Subcutaneous adipose tissue (tissue), 4 donors: ENCODE data around the gene METTL24. TPM values are rescaled to one million over a fixed set of nuclear protein-coding genes. Genes with fewer than 3 reads are reported as not detected.

Experiments used
- CTCF ChIP-seq: fragments of 450-650 bp; IDR thresholded peaks from one replicate; pipeline ENCODE4 v1.5.1; 2016; ENCODE audit warnings: low read depth, mild to moderate bottlenecking, control low read depth, antibody characterized with exemption, moderate library complexity
- total RNA-seq, 4 donors: library from RNA; depleted of rRNA; stranded (reverse); fragments of >200 nt; gene quantifications; one replicate each; pipeline ENCODE4 v1.1.0, GENCODE V29; 2016

The METTL24 gene
- total RNA-seq, 4 donors from 2014 or later, result 0.68 to 0.88 TPM; not detected in 2

GRCh38 chr6:110327391-110327790 is 30.8 kb downstream of the METTL24 start:
- TF ChIP-seq CTCF, result no peak

- no peak for TF ChIP-seq CTCF
Observed at GRCh38 chr6:110326609-110327008, 31.5 kb downstream of the METTL24 start.

- no peak for TF ChIP-seq CTCF
Observed at GRCh38 chr6:110326057-110326456, 32.1 kb downstream of the METTL24 start.

GRCh38 chr6:110325197-110325596 is 33.0 kb downstream of the METTL24 start:
- no peak for TF ChIP-seq CTCF

GRCh38 chr6:110324548-110324947 is 33.6 kb downstream of the METTL24 start:
- TF ChIP-seq CTCF, result no peak

- TF ChIP-seq CTCF, result no peak
Observed at GRCh38 chr6:110323258-110323657, 34.9 kb downstream of the METTL24 start.

- TF ChIP-seq CTCF, result no peak
Observed at GRCh38 chr6:110322874-110323242, 35.3 kb downstream of the METTL24 start.
